NCI-H128 (cell line): ENCODE results near the gene CES1.
"Not testable (repeated sequence)": the region's sequence is repeated elsewhere in the genome, so short reads cannot be mapped to it uniquely, and the experiment has no call there.

Source experiments
- DNase-seq: peaks from one replicate; lab custom pipeline; 2025; ENCODE audit not compliant: unreplicated experiment; lab: John Stamatoyannopoulos, UW

The CES1 gene

GRCh38 chr16:55832425-55832772, 497 bp downstream of the CES1 start:
- DNase-seq: no peak

GRCh38 chr16:55830658-55831294, 2.1 kb downstream of the CES1 start:
- DNase-seq: no peak

GRCh38 chr16:55829232-55829631, 3.7 kb downstream of the CES1 start:
- DNase-seq: not testable (repeated sequence)

- no peak for DNase-seq
Observed at GRCh38 chr16:55828680-55829079, 4.2 kb downstream of the CES1 start.

GRCh38 chr16:55825115-55825728, 7.7 kb downstream of the CES1 start:
- no peak for DNase-seq

GRCh38 chr16:55824473-55825000, 8.4 kb downstream of the CES1 start:
- DNase-seq: no peak

GRCh38 chr16:55822280-55822810, 10.6 kb downstream of the CES1 start:
- no peak for DNase-seq

- no peak for DNase-seq
Observed at GRCh38 chr16:55821210-55821609, 11.7 kb downstream of the CES1 start.

- no peak for DNase-seq
Observed at GRCh38 chr16:55820615-55821014, 12.3 kb downstream of the CES1 start.

- DNase-seq: no peak
Observed at GRCh38 chr16:55817236-55817912, 15.5 kb downstream of the CES1 start.

GRCh38 chr16:55816222-55816621, 16.7 kb downstream of the CES1 start:
- not testable (repeated sequence) for DNase-seq

GRCh38 chr16:55815320-55815719, 17.6 kb downstream of the CES1 start:
- DNase-seq: no peak

GRCh38 chr16:55814174-55814573, 18.7 kb downstream of the CES1 start:
- DNase-seq: not testable (repeated sequence)

GRCh38 chr16:55813730-55814129, 19.2 kb downstream of the CES1 start:
- DNase-seq: not testable (repeated sequence)

- no peak for DNase-seq
Observed at GRCh38 chr16:55812951-55813350, 19.9 kb downstream of the CES1 start.

GRCh38 chr16:55811811-55812210, 21.1 kb downstream of the CES1 start:
- no peak for DNase-seq

- no peak for DNase-seq
Observed at GRCh38 chr16:55810451-55810961, 22.4 kb downstream of the CES1 start.

GRCh38 chr16:55809851-55810250, 23.0 kb downstream of the CES1 start:
- no peak for DNase-seq

GRCh38 chr16:55809386-55809785, 23.5 kb downstream of the CES1 start:
- DNase-seq: no peak

GRCh38 chr16:55808286-55808685, 24.6 kb downstream of the CES1 start:
- not testable (repeated sequence) for DNase-seq

GRCh38 chr16:55805104-55805503, 27.8 kb downstream of the CES1 start:
- DNase-seq: not testable (repeated sequence)

- not testable (repeated sequence) for DNase-seq
Observed at GRCh38 chr16:55803681-55804080, 29.2 kb downstream of the CES1 start.
